Chondrocyte (in vitro differentiated cells): Measurements from ENCODE around the gene TNNI2. TPM values are rescaled to one million over a fixed set of nuclear protein-coding genes. Genes with fewer than 3 reads are reported as not detected.
"Not testable (repeated sequence)": the region's sequence is repeated elsewhere in the genome, so short reads cannot be mapped to it uniquely, and the experiment has no call there.

Source experiments
- DNase-seq: peaks from one replicate; pipeline ENCODE4 v3.0.0; 2021; ENCODE audit warnings: mixed read lengths, low spot score
- H3K27ac Mint-ChIP-seq: one replicate; pipeline ENCODE4 v1.8.0; 2021; ENCODE audit warnings: mild to moderate bottlenecking, moderate library complexity, mixed read lengths; ENCODE audit not compliant: unreplicated experiment
- H3K27me3 Mint-ChIP-seq: 2 replicates; pipeline ENCODE4 v1.8.0; 2021; ENCODE audit warnings: low read depth, mixed read lengths
- H3K36me3 Mint-ChIP-seq: 2 replicates; pipeline ENCODE4 v1.8.0; 2021; ENCODE audit warnings: low read depth, mixed read lengths
- H3K4me1 Mint-ChIP-seq: 2 replicates; pipeline ENCODE4 v1.8.0; 2021; ENCODE audit warnings: low read depth, mild to moderate bottlenecking, mixed read lengths
- H3K4me3 Mint-ChIP-seq: one replicate; pipeline ENCODE4 v1.8.0; 2021; ENCODE audit warnings: mild to moderate bottlenecking, moderate library complexity, mixed read lengths; ENCODE audit not compliant: unreplicated experiment
- H3K9me3 Mint-ChIP-seq: 2 replicates; pipeline ENCODE4 v1.8.0; 2021; ENCODE audit warnings: low read depth, mixed read lengths
- CTCF ChIP-seq: fragments of 200-600 bp; sonication (generic); IDR thresholded peaks from 2 replicates; pipeline ENCODE4 v1.5.0; 2021; ENCODE audit warnings: antibody characterized with exemption, mild to moderate bottlenecking, moderate library complexity
- total RNA-seq: library from RNA; stranded (reverse); gene quantifications from 3 replicates; pipeline ENCODE4 v1.2.1, GENCODE V29; 2021

TNNI2 gene
- total RNA-seq, 1 donor from 2014 or later, result 1.3 TPM

DNA sequence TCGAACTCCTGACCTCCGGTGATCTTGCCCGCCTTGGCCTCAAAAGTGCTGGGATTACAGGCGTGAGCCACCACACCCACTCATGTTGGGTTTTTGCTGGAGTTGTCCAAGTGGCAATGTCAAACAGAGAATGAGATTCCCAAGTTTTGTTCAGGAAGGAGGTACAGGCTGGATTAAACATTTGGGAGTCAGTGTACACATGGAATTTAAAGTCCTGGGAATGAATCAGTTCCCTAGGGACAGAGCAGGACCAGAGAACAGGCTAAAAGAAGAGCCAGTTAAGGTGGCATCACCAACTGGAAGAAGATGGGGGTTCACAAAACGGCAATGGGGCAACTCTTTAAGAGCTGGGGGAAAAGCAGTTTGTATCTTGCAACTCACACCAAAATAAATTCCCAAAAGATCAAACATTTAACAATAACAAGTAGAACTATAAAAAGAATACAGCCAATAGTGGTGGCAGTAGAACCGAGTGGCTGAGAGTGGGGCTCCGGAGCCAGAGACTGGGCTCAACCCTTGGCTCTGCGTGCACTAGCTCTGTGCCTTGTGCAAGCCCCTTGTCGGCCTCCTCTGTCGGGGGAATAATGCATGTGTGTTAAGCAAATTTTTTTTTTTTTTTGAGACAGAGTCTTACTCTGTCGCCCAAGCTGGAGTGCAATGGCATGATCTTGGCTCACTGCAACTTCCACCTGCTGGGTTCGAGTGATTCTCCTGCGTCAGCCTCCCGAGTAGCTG is 41.2 kb upstream of the TNNI2 start:
- Mint-ChIP-seq H3K27me3 (peaks cover 9% of the 10 kb centered on the region), H3K9me3 (no peaks in the 10 kb centered on the region)
- DNase-seq, result no peak

GRCh38 chr11:1803246-1803645 is 35.5 kb upstream of the TNNI2 start:
- no peaks in the 10 kb centered on the region for H3K9me3 Mint-ChIP-seq
- H3K27me3 Mint-ChIP-seq, result no peaks in the 10 kb centered on the region
- no peak overlapping the region for H3K27ac Mint-ChIP-seq
- no peak for DNase-seq
- no peak overlapping the region for H3K4me3 Mint-ChIP-seq
- no peaks in the 10 kb centered on the region for H3K36me3 Mint-ChIP-seq
- TF ChIP-seq CTCF, result no peak
- no peaks in the 10 kb centered on the region for H3K4me1 Mint-ChIP-seq

More for the DNA sequence above, 41.2 kb upstream of the TNNI2 start:
- Mint-ChIP-seq H3K36me3 (no peaks in the 10 kb centered on the region), H3K27ac (no peak overlapping the region), H3K4me3 (no peak overlapping the region), H3K4me1 (peaks cover 17% of the 10 kb centered on the region)
- TF ChIP-seq CTCF, result no peak

DNA sequence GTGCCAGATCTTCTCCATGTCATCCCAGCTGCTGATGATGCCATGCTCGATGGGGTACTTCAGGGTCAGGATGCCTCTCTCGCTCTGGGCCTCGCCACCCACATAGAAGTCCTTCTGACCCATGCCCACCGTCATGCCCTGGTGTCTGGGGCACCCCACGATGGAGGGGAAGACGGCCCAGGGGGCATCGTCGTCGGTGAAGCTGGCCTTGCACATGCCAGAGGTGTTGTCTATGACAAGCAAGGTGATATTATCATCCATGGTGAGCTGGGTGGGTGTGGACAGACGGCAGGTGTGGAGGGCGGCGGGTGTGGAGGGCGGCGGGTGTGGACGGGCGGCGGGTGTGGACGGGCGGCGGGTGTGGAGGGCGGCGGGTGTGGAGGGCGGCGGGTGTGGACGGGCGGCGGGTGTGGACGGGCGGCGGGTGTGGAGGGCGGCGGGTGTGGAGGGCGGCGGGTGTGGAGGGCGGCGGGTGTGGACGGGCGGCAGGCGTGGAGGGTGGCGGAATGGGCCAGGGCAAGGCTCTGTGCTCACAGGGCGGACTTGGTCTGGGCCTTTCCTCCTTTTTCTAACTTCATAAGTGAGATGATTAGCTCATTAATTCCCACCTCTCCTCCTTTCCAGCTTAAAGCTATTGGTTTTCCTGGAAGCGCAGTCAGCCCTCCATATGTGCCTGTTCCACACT is 34.8 kb upstream of the TNNI2 start:
- not testable (repeated sequence) for H3K9me3 Mint-ChIP-seq, H3K36me3 Mint-ChIP-seq, H3K27ac Mint-ChIP-seq, H3K4me3 Mint-ChIP-seq, H3K27me3 Mint-ChIP-seq, H3K4me1 Mint-ChIP-seq, DNase-seq

- Mint-ChIP-seq H3K27me3 (no peaks in the 10 kb centered on the region), H3K27ac (no peak overlapping the region), H3K9me3 (no peaks in the 10 kb centered on the region), H3K4me1 (no peaks in the 10 kb centered on the region), H3K36me3 (peaks cover 2% of the 10 kb centered on the region), H3K4me3 (no peak overlapping the region)
- DNase-seq, result no peak
- TF ChIP-seq CTCF, result no peak
Measured at GRCh38 chr11:1805525-1805924, 33.3 kb upstream of the TNNI2 start.

- TF ChIP-seq CTCF, result no peak
- no peaks in the 10 kb centered on the region for H3K4me1 Mint-ChIP-seq
- no peak for DNase-seq
- peaks cover 2% of the 10 kb centered on the region for H3K36me3 Mint-ChIP-seq
- no peak overlapping the region for H3K27ac Mint-ChIP-seq
- H3K27me3 Mint-ChIP-seq, result no peaks in the 10 kb centered on the region
- no peaks in the 10 kb centered on the region for H3K9me3 Mint-ChIP-seq
- no peak overlapping the region for H3K4me3 Mint-ChIP-seq
Measured at GRCh38 chr11:1807264-1807995, 31.4 kb upstream of the TNNI2 start.
